NT2/D1 (cell line): ENCODE data around the gene OGFOD2.

Experiments
- SUZ12 ChIP-seq: IDR thresholded peaks from 2 replicates; pipeline ENCODE4 v1.6.1; 2011; ENCODE audit not compliant: insufficient read length, insufficient read depth; ENCODE audit errors: extremely low read depth
- YY1 ChIP-seq: IDR thresholded peaks from 2 replicates; pipeline ENCODE4 v1.6.1; 2011; ENCODE audit not compliant: insufficient read length, insufficient read depth
- ZNF274 ChIP-seq: IDR thresholded peaks from 2 replicates; pipeline ENCODE4 v1.6.1; 2011; ENCODE audit warnings: mild to moderate bottlenecking, low read depth, low read length

GRCh38 chr12:123029550-123029949 lies 54.5 kb downstream of the OGFOD2 start:
- TF ChIP-seq SUZ12 (no peak), YY1 (no peak), ZNF274 (no peak)
